Aortic smooth muscle cell (primary cell): ENCODE data around the gene ROS1. TPM values are rescaled to one million over a fixed set of nuclear protein-coding genes. Genes with fewer than 3 reads are reported as not detected.

ENCODE experiments used
- total RNA-seq: library from RNA; depleted of rRNA; stranded (reverse); fragments of >200 nt; gene quantifications from 2 replicates; pipeline ENCODE4 v1.2.3, GENCODE V29; 2014

The ROS1 gene
- not detected in 2 replicates for total RNA-seq

DNA sequence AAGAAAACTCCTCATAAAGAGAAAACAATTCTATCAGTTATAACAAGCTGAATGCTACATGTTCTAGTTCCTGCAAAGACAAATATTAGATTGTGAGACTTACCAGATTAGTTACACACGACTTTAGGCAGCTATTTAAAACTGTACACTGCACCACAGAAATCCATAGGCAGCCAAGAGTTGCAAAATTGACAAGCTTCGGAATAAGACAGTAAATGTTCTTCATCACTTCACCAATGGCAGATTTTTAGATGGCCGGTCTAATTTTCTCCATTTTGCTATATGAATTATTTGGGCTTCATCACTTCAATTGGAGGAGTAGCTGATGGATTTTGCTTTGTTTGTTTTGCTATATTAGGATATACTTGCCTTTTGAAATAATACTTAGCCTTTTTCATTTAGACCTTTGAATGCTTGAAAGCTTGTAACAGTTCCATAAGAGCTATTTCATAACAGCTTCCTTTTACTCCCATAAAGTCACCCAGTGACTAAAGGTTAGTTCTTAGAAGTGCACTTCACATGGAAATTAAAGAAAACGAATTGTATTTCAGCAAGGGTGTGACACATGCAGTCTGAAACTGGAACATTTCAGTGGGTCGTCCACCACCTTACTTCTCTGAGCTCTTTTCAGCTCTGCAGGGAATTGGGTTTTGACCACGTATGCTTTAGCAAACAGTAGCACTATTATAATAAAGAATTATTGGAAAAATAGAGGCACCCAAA is at the start of gene ROS1:
ROS1 (minus strand) TSS at position 512 of the 723 bp plus-strand sequence; CDS start at position 226, 286 bp downstream.

DNA sequence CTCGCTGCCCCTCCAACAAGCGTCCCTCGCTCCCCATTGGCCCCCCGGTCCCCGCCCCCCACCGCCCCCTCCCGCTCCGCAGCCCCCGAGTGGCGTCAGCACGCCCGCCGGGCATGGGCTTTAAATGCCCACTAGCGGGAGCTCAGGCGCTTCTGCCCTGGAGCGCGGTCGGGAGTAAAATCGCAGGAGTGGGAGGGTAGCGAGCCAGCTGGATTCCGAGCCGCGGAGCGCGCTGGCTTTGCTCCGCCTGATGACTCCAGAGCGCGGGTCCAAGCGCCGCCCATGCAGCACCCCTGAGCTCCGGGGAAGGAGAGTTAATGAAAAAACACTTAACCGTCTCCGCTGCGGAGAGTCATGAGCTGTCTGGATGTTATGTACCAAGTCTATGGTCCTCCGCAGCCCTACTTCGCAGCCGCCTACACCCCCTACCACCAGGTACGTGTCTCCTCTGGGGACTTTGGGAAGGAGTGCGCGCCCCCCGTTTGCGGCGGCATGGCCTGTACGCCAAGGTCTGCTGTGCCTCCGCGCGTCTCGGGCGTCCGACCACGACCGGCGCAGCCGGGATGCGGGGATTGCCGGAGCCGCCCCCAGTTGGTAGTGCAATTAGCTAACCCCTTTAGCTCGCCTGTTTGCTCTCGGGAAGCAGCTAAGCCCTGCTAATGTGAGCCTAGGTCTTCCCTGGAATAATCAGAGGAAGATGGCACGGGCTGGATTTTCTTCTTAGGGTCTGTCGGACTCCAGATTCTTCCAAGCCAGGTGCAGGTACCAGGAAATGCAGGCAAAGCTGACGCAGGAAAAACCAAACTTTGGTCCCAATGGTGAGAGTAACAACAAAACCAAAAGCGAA is 160.1 kb downstream of the ROS1 start, which contains the start of gene VGLL2:
VGLL2 (plus strand) TSS at position 149 of the 847 bp plus-strand sequence; CDS start at position 355, 206 bp downstream.

Other genes with a start within 250 kb of the ROS1 start
- gene VGLL2, start 160.4 kb downstream of the ROS1 start, total RNA-seq, result not detected in 2 replicates
- gene DCBLD1, start 56.7 kb upstream of the ROS1 start, total RNA-seq, result 51.9 and 54.3 TPM in 2 replicates
- gene GOPC, start 176.6 kb upstream of the ROS1 start, total RNA-seq, result 31.8 and 34.6 TPM in 2 replicates
- 15.3 and 16.5 TPM in 2 replicates for gene NUS1, start 249.5 kb upstream of the ROS1 start, total RNA-seq